Measurements from ENCODE around the gene ETV6.

The ETV6 gene

DNA sequence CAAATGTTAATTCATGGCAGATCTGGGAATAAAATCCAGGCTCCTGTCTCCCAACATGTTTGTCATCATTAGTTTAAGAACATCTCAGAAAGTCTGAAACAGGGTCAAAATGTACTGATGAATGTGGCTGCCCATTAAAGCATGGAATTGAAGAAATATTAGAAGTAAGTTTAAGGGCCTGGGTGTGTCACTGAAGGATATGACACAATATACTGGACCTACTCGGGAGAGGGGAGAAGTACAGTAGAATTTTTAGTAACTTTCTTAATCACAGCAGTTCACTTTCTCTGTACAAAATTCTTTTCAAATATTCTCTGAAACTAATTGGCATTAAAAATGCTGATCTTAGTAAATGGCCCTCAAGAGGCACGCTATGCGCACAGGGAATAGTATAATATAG is 185.5 kb downstream of the ETV6 start:
- DNase-seq, result no peak

DNA sequence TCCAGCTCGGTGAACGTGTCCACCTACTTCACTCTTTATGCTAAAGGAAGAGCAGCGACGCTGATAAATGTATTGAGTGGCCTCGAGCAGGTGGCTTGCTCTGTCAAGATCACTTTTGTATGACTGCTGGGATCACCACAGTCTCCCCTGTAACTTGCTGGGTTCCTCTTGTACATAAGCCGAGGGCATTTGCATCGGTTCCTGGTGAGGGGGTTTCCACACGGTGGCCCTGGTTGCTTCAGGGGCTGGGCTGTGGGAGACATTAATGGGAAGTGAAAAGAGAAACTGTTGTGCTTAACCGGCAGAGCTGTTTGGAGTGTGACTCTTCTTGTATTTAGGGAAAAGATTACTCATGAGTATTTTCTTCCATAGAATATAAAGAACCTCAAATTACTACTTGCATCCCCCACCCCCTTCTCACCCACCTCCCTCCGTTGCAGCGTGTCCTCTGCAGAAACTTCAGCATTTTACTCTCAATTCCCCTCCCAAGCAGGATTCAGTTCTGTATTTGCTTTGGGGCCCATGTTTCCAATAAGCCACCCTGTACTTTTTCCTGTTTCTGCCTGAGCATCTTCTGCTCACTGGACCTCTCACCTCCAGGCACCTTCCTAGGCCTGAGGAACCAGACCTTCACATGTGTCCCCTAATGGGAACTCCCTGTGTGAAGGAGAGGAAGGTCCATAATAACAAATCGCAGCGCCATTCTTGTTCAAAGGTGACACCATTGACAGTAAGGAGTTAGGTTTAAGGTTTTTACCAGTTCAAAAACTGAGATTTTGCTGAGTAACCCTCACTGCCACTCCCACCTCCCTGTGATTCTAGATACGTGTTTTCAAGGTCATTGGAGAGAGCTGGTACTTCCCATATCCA is 187.0 kb downstream of the ETV6 start:
- no peak for DNase-seq

GRCh38 chr12:11837216-11837934 is 187.9 kb downstream of the ETV6 start:
- DNase-seq, result no peak

GRCh38 chr12:11838403-11838802 is 188.9 kb downstream of the ETV6 start:
- no peak for DNase-seq

- DNase-seq, result no peak
Measured at GRCh38 chr12:11839091-11839641, 189.7 kb downstream of the ETV6 start.

DNA sequence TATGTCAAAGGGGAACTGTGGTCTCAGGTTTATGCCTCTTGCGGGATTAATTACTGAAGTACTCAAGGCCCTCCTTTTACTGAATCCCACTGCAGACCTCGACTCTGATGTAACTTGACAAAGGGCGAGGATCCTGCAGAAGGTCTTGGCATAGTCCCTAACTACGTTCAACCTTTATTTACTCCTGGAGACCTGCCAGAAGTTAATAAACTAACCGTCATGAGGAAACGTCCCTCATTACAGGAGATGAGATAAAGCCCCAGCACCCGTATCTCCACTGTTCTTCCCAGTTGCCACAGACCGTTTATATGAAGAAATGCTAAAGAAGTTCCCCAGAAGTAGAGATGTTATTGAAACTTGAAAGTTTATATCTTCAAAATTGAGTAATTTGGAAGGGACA is 190.9 kb downstream of the ETV6 start:
- DNase-seq, result no peak

DNA sequence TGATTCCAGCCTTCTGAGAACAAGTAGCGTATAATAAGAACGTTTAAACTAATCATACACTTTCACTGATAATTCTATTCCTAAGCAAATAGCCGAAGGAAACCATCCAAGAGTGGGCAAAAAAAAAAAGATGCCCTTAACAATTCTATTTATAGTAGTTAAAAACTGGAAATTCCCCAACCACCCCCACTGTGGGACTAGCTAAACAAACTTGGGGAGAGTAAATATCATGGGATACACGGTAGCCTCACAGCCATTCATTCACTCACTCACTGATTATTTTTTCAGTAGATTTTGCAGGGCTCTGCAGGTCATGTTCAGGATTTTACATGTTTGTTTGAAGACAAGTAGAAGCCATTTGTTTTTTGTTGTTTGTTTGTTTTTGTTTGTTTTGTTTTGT is 197.0 kb downstream of the ETV6 start:
- DNase-seq, result no peak

DNA sequence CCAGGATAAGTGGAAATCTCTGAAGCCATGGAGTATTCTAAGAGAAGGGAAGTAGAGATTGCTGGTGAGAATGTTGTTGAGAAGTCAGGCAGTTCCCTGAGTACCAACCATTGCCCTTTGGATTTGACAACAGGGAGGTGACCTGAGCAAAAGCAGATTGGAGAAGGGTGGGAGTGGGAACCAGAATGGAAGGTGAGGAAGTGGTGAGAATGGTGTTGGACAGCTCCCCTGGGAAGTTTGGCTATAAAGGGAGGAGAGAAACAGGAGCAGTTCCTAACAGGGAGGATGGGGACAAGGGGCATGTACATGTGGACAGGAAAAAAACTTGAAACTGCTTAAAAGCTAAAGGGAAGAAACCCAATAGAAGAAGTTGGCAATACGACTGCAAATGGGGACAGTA is 198.1 kb downstream of the ETV6 start:
- no peak for DNase-seq

- DNase-seq, result no peak
Measured at GRCh38 chr12:11849757-11850504, 200.5 kb downstream of the ETV6 start.

- peak in 1 of 6 experiments; percentile 17 for DNase-seq
Measured at GRCh38 chr12:11853126-11853525, 203.7 kb downstream of the ETV6 start.

- no peak for DNase-seq
Measured at GRCh38 chr12:11854011-11854499, 204.6 kb downstream of the ETV6 start.

DNA sequence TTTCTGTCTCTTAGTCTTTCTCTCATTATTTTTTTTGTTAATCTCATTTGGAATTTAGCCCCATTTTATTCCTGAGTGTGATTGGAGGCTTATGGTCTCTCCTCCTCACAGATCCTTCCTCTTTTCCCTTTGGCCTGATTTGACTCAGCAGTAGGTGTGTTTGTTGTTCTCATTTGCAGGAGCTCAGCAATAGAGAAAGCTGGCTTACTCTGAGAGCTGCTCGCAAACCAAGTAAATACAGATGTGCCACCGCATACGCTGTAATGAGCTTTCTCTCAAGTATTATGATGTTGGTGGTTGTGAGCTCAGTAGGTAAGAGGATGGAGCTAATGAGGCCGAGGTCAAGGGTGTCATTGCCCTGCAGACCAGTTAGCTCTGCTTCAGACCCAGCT is 206.5 kb downstream of the ETV6 start:
- DNase-seq, result no peak

- DNase-seq, result no peak
Measured at GRCh38 chr12:11856971-11857370, 207.5 kb downstream of the ETV6 start.

- no peak for DNase-seq
Measured at GRCh38 chr12:11859705-11860425, 210.4 kb downstream of the ETV6 start.

GRCh38 chr12:11861155-11861863 is 211.8 kb downstream of the ETV6 start:
- DNase-seq, result no peak

DNA sequence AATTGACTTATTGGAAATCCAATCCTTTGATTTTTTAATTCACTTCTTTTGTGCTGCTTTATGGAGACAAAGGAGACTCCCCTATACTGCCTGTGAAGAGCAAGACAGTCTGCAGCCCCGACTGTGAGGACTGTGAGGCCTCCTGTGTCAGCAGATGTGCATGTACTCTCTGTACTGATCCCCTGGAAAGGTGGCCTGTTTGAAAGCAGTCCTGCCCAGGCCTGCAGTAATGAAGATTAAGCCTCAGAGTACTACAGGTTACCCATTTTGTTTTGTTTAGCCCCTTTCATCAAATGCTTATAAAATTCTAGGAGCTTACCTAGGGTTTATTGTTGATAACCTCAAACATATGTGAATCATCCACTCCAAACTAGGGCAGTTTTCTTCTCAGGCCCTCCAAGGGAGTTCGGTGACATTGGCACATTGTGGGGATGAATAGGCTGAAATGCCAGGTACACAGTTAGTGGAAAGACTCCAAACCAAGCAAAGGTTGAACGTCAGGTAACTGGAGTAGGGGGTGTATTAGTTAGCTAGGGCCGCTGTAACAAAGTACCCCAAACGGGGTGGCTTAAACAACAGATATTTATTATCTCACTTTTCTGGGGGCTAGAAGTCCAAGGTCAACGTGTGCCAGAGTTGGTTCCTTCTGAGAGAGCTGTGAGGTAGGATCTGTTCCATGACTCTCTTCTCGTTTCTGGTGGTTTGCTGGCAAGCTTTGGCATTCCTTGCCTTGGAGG is 212.6 kb downstream of the ETV6 start:
- DNase-seq, result no peak

DNA sequence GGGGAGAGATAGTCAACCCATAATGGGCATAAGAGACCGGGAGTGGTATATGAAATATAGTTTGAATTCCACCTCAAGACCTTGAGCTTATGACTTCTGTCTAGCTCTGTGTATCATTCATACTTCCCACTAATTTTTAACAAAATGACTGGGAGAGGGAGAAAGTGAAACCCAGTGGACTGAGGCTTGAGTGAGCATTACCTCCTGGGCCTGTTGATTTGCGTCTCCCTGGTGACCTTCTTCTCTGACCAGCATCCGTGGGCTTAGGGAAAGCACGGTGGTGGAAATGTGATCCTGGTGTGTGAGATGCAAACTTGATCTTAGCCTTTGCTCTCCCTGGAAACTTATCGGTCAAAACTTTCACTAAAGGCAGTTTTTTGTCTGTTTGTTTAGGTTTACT is 213.3 kb downstream of the ETV6 start:
- no peak for DNase-seq

- no peak for DNase-seq
Measured at GRCh38 chr12:11863478-11863906, 214.0 kb downstream of the ETV6 start.

DNA sequence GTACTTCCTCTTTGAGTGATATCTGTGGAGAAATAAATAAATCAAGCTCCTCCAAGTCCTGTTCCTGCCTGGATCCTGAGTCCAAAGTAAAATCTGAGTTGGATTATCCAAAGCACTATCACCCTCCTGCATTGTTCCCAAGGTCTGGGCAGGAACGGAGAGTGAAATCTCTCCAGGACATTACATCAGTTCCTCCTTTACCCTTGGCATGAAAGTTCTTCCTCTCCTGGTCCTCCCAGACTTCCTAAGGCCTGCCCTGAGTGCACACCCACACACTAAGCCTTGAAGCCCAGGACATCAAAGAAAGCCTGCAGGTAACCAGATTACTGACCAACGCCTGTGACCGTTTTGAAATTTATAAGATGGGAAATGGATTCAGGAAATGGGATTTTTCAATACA is 214.5 kb downstream of the ETV6 start:
- DNase-seq, result no peak

DNA sequence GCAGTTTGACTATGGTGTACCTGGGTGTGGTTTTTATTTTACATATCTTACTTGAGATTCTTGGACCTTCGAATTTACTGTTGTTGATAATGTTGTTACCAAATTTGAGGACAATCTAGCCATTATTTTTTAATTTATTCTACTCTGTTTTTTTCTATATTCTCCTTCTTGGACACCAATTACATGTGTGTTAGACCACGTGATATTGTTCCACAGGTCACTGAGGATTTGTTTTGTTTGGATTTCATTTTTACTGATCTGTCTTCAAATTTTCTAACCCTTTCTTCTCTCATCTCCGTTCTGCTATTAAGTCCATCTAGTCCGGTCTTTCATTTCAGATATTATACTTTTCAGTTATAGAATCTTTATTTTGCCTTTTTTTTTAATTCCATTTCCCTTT is 216.3 kb downstream of the ETV6 start:
- DNase-seq, result no peak

GRCh38 chr12:11868027-11868426 is 218.6 kb downstream of the ETV6 start:
- DNase-seq, result no peak
